Transverse colon (tissue), 4 donors: Measurements from ENCODE around the gene MAK.

ENCODE experiments used
- CTCF ChIP-seq, 5 experiments: fragments of 200-600 bp in 3 of 5; fragments of 450-650 bp in 2 of 5; sonication (generic) in 3 of 5; IDR thresholded peaks; 1 replicate in 2 of 5; 2 replicates in 3 of 5; pipeline ENCODE4 v1.5.1; 2016 to 2017; ENCODE audit warnings: antibody characterized with exemption in 5 of 5, inconsistent platforms in 3 of 5, mild to moderate bottlenecking in 2 of 5, moderate library complexity in 1 of 5
- POLR2A ChIP-seq: fragments of 450-650 bp; IDR thresholded peaks from one replicate; pipeline ENCODE4 v1.6.1; 2016; ENCODE audit warnings: antibody characterized with exemption, mild to moderate bottlenecking, moderate library complexity
- POLR2AphosphoS5 ChIP-seq, 3 donors: sonication (generic); formaldehyde crosslinking; IDR thresholded peaks; one replicate each; pipeline ENCODE4 v1.6.1; 2016; ENCODE audit warnings: antibody characterized with exemption in 3 of 3

- TF ChIP-seq CTCF (IDR thresholded peaks at IDR 0.05) (no peak), POLR2A (no peak), POLR2AphosphoS5 (IDR thresholded peaks at IDR 0.05) (no peak)
These were observed 59.3 kb downstream of the MAK start for GRCh38 chr6:10779076-10779475.
